GM12874 (cell line): ENCODE measurements around the gene PDCD11.

ENCODE experiments used
- CTCF ChIP-seq: IDR thresholded peaks from 2 replicates; pipeline ENCODE4 v1.5.1; 2011; ENCODE audit warnings: low read depth, mild to moderate bottlenecking, control low read depth, low read length, moderate library complexity; ENCODE audit not compliant: insufficient read depth

The PDCD11 gene

GRCh38 chr10:103459615-103460014 is 63.2 kb downstream of the PDCD11 start:
- TF ChIP-seq CTCF: no peak

- TF ChIP-seq CTCF: no peak
Measured at GRCh38 chr10:103463499-103463898, 67.1 kb downstream of the PDCD11 start.

GRCh38 chr10:103465411-103466179 is 69.2 kb downstream of the PDCD11 start:
- TF ChIP-seq CTCF: no peak

GRCh38 chr10:103466734-103467133 is 70.3 kb downstream of the PDCD11 start:
- TF ChIP-seq CTCF: no peak

- no peak for TF ChIP-seq CTCF
Measured at GRCh38 chr10:103467406-103467805, 71.0 kb downstream of the PDCD11 start.

GRCh38 chr10:103469201-103469600 is 72.8 kb downstream of the PDCD11 start:
- no peak for TF ChIP-seq CTCF

- no peak for TF ChIP-seq CTCF
Measured at GRCh38 chr10:103470761-103471653, 74.6 kb downstream of the PDCD11 start.
